Pancreas (tissue), 10 donors: ENCODE measurements around the gene RPL18. TPM values are rescaled to one million over a fixed set of nuclear protein-coding genes. Genes with fewer than 3 reads are reported as not detected.
"Not testable (repeated sequence)": the region's sequence is repeated elsewhere in the genome, so short reads cannot be mapped to it uniquely, and the experiment has no call there.

Experiments
- ATAC-seq, 4 donors: fragments of 200-7000 bp; cut with Tn5 transposase; one replicate each; pipeline versions ENCODE4 v1.8.0 to v1.9.1; 2020; ENCODE audit warnings: mild to moderate bottlenecking in 4 of 4, moderate library complexity in 4 of 4
- DNase-seq, 6 donors: peaks; one replicate each; pipeline ENCODE4 v3.0.0-alpha.2; 2020
- FAIRE-seq: peaks from 2 replicates; lab custom pipeline; 2012; peaks lifted over from hg19 to GRCh38; lab: Jason Lieb, UNC
- H3K27ac ChIP-seq, 4 donors: fragments of 200-600 bp; sonication (generic); 1 replicate in 3 of 4; 2 replicates in 1 of 4; pipeline versions ENCODE4 v1.5.0 to v1.8.0; 2020
- H3K27me3 ChIP-seq, 4 donors: fragments of 200-600 bp; one replicate each; pipeline ENCODE4 v1.8.0; 2021
- H3K36me3 ChIP-seq, 3 donors: fragments of 200-600 bp; sonication (generic) in 1 of 3; one replicate each; pipeline versions ENCODE4 v1.5.0 to v1.8.0; 2020 to 2021
- H3K4me1 ChIP-seq, 3 donors: fragments of 200-600 bp; one replicate each; pipeline ENCODE4 v1.8.0; 2021
- H3K4me3 ChIP-seq, 4 donors: fragments of 200-600 bp; sonication (generic) in 2 of 4; one replicate each; pipeline versions ENCODE4 v1.5.0 to v1.8.0; 2020 to 2021
- H3K9me3 ChIP-seq, 4 donors: fragments of 200-600 bp; one replicate each; pipeline ENCODE4 v1.8.0; 2021
- WGBS, 2 donors: extraction: QIAGEN DNeasy Blood & Tissue Kit; methylation state at CpG; one replicate each; pipeline ENCODE4 v1.1.7; 2013; 5-methylcytosine and 5-hydroxymethylcytosine counted together
- intact Hi-C, 3 donors: fragments of 100-400 bp; cut with DNase I; formaldehyde crosslinking; loops; one replicate each; pipeline versions ENCODE4 v1.11.1 to v1.14.2; 2022
- polyA plus RNA-seq, 2 donors: library from polyadenylated mRNA; stranded (reverse); fragments of 200-250 nt; gene quantifications; one replicate each; pipeline ENCODE4 v1.2.3, GENCODE V29; 2013
- total RNA-seq, 6 donors: library from RNA; stranded (reverse); fragmentation: NEBNext Ultra II Directional in 4 of 6; extraction: Animal tissue kit (Norgen Biotek cat#: 25700) in 4 of 6; gene quantifications; one replicate each; pipeline versions ENCODE4 v1.2.1 to v1.2.4, GENCODE V29; 2021 to 2023
- TF ChIP-seq, protein P1 (sequence below), 4 donors: fragments of 200-600 bp; sonication (generic) in 3 of 4; IDR thresholded peaks; one replicate each; pipeline versions ENCODE4 v1.5.0 to v1.8.0; 2021; ENCODE audit warnings: antibody characterized with exemption in 4 of 4
- donor health status: healthy with polysubstance abuse.
- donor health status: DM: no; HTN: no; CAD: no; lungs with moderate emphysema.
- donor health status: DM: no; HTN: no; CAD: no.
- donor health status: control.
- donor health status: control.
- donor health status: Bipolar disorder and iron deficiency.
- donor health status: DM: yes; HTN: yes; CAD: no.
- donor health status: DM: no; HTN: no; CAD: no.
- donor health status: DM: no; HTN: no; CAD: no.
- donor health status: DM: yes; HTN: yes; CAD: no.

The RPL18 gene
- total and polyA plus RNA-seq, 8 donors = 881 to 2,344 (median 1,245) TPM

DNA sequence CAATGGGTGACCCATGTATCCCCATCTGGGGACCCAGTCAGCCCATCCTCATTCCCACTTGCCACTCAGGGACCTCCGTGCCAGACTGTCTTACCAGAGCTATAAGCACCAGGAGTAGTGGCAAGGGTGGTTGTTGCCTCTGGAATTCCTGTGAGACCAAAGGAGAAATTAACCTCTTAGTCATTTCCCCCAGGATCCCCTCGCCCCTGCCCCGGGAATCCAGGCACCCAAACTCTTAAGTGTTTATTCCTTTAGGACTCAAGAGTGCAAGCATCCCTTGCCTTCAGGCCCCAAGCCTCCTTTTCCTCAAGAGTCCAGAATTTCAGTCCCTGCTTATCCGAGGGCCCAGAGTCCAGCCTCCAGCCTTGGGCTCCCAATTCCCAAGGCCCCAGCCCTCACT lies 44.7 kb upstream of the RPL18 start:
- 93 to 97% methylated on average over 4 of the region's 4 CpGs for WGBS, 2 donors
- DNase-seq (no peak), ATAC-seq (no peak), FAIRE-seq (no peak)
- H3K4me1 ChIP-seq = peaks cover 0 to 7% (median 0%) of the 10 kb centered on the region in 3 donors
- H3K27ac ChIP-seq = no peak overlapping the region
- H3K9me3 ChIP-seq = no peaks in the 10 kb centered on the region
- intact Hi-C loops = no loop called here
- no peaks in the 10 kb centered on the region for H3K36me3 ChIP-seq
- no peaks in the 10 kb centered on the region for H3K27me3 ChIP-seq
- TF ChIP-seq, protein P1, sequence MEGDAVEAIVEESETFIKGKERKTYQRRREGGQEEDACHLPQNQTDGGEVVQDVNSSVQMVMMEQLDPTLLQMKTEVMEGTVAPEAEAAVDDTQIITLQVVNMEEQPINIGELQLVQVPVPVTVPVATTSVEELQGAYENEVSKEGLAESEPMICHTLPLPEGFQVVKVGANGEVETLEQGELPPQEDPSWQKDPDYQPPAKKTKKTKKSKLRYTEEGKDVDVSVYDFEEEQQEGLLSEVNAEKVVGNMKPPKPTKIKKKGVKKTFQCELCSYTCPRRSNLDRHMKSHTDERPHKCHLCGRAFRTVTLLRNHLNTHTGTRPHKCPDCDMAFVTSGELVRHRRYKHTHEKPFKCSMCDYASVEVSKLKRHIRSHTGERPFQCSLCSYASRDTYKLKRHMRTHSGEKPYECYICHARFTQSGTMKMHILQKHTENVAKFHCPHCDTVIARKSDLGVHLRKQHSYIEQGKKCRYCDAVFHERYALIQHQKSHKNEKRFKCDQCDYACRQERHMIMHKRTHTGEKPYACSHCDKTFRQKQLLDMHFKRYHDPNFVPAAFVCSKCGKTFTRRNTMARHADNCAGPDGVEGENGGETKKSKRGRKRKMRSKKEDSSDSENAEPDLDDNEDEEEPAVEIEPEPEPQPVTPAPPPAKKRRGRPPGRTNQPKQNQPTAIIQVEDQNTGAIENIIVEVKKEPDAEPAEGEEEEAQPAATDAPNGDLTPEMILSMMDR (IDR thresholded peaks at IDR 0.05) = no peak
- H3K4me3 ChIP-seq = no peak overlapping the region

DNA sequence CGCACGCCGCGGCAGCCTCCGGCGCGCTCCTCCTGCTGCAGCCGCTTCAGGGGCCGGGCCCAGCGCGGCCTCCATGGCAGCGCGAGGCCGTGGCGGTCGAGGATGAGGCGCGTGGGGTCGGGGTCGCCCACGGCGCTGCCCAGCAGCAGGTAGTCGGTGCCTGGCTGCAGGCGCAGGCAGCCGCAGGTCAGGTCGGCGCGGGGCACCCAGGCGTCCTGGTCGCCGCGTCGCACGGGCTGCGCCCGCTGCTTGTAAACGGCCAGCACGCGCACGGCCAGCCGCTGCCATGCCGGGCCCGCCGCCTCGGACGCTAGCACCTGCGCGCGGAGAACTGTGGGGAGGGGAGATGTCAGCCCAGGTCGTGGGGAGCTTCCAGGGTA lies 42.7 kb upstream of the RPL18 start:
- Histone ChIP-seq H3K27me3 (no peaks in the 10 kb centered on the region), H3K36me3 (no peaks in the 10 kb centered on the region), H3K27ac (no peak overlapping the region), H3K4me1 (peaks cover 0 to 7% (median 0%) of the 10 kb centered on the region in 3 donors), H3K4me3 (no peak overlapping the region), H3K9me3 (no peaks in the 10 kb centered on the region)
- intact Hi-C loops = no loop called here
- FAIRE-seq (no peak), ATAC-seq (no peak), DNase-seq (no peak)
- WGBS, 2 donors = 79 to 87% methylated on average over 44 to 50 of the region's 50 CpGs
- TF ChIP-seq, protein P1 (IDR thresholded peaks at IDR 0.05) = no peak

DNA sequence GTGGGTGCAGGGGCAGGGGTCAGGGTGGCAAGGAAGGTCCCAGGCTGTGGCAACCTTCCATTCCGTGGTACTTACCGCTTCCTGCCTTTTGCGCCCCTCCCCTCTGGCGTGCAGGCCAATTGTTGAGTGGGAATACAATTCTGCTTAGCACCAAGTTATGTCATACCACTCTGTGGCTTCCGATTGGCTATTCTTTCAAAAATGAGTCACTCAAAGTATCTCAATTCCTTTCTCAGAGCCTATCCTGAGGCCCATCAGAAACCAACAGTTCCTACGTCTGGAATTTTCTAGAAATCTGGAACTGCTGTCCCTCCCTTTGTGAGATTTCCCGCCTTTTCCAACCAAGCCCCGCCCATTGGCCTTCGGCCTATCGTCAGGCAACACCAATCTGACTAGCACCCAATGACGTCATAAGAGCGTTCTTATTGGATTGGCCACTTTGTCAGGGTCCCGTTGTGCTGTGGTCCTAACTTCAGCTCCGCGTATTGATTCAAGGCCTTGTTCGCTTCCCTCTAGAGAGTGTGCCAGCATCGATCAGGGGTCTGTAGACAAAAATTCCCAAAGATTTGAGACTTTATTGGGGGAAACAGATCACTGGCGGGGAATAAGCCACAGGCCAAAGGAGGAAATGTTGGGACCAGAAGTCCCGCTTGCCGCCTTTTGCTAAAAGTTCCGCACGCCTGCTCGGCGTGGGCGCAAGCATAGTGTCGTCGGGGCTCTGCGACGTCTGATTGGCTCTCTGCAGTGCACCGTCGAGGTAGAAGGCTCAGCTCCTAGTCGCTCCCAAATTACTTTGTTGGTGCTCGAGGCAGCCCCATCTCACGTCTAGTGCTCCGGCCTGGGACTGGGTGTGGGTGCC lies 42.1 kb upstream of the RPL18 start:
- intact Hi-C loops = no loop called here
- Histone ChIP-seq H3K9me3 (no peaks in the 10 kb centered on the region), H3K4me1 (peaks cover 0 to 7% (median 0%) of the 10 kb centered on the region in 3 donors), H3K36me3 (no peaks in the 10 kb centered on the region), H3K27me3 (no peaks in the 10 kb centered on the region), H3K4me3 (no peak overlapping the region), H3K27ac (peak overlapping the region in 3 of 4 donors; percentile 11 to 30 (median 19))
- TF ChIP-seq, protein P1 (IDR thresholded peaks at IDR 0.05) = no peak
- DNase-seq (peak; percentile 80 to 91 (median 86)), ATAC-seq (peak; percentile 89 to 94 (median 93)), FAIRE-seq (peak; percentile 92)
- WGBS, 2 donors = 53 to 59% methylated on average over 35 of the region's 35 CpGs

DNA sequence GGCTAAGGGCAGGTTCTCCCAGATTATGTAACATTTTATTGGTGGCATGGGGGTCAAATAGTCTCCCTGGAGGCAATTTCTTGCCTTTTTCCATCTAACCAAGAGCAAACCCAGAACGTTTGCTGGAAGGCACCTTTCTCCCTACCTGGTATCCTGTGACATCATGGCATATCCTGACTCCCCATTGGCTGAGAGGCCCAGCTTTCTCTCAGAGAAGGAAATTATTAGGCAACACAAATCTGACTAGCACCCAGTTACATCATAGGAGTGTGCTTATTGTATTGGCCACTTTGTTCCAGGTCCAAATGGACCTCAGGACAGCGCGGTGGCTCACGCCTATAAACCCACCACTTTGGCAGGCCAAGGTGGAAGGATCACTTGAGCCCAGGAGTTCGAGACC lies 40.8 kb upstream of the RPL18 start:
- FAIRE-seq (no peak), ATAC-seq (peak in 2 of 4 donors; percentile 22 to 26), DNase-seq (no peak)
- Histone ChIP-seq H3K4me1 (peaks cover 0 to 7% (median 0%) of the 10 kb centered on the region in 3 donors), H3K27me3 (no peaks in the 10 kb centered on the region), H3K36me3 (no peaks in the 10 kb centered on the region), H3K4me3 (no peak overlapping the region), H3K9me3 (no peaks in the 10 kb centered on the region), H3K27ac (no peak overlapping the region)
- TF ChIP-seq, protein P1 (IDR thresholded peaks at IDR 0.05) = no peak
- intact Hi-C loops = loop anchor here in 1 of 3 donors (10.0 kb wide), 1 partner anchor 175 kb away; the partner anchor contains the start of gene HSD17B14
- 78 to 82% methylated on average over 5 of the region's 5 CpGs for WGBS, 2 donors

DNA sequence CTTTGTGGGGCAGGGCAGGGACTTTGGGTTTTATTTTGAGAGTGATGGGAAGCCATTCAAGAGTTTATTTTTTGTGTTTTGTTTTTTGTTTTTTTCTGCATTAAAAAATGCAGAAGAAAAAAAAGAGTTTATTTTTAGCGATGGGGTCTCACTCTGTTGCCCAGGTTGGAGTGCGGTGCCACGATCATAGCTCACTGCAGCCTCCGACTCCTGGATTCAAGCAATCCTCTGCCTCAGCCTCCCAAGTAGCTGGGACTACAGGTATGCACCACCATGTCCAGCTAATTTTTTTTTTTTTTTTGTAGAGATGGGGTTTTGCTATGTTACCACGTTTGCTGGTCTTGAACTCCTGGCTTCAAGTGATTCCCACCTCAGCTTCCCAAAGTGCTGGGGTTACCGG lies 39.5 kb upstream of the RPL18 start:
- intact Hi-C loops = loop anchor here in 1 of 3 donors (10.0 kb wide), 1 partner anchor 176 kb away; the partner anchor contains the start of gene HSD17B14
- TF ChIP-seq, protein P1 (IDR thresholded peaks at IDR 0.05) = no peak
- no peak for ATAC-seq
- no peaks in the 10 kb centered on the region for H3K9me3 ChIP-seq
- no peaks in the 10 kb centered on the region for H3K36me3 ChIP-seq
- WGBS, 2 donors = 91 to 92% methylated on average over 6 of the region's 6 CpGs
- H3K27ac ChIP-seq = no peak overlapping the region
- no peak overlapping the region for H3K4me3 ChIP-seq
- no peak for DNase-seq
- peaks cover 0 to 7% (median 0%) of the 10 kb centered on the region in 3 donors for H3K4me1 ChIP-seq
- no peak for FAIRE-seq
- H3K27me3 ChIP-seq = no peaks in the 10 kb centered on the region

DNA sequence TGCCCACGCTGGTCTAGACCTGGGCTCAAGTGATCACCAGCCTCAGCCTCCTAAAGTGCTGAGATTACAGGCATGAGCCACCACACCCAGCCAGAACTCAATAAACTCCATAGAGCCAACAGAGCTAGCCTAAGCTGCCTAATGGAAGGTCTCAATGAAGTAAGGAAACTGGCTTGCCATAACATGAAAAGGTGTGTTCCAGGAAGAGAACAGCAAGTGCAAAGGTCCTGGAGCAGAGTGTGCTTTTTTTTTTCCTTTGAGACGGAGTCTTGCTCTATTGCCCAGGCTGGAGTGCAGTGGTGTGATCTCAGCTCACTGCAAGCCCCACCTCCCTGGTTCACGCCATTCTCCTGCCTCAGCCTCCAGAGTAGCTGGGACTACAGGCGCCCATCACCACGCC lies 38.9 kb upstream of the RPL18 start:
- not testable (repeated sequence) for H3K36me3 ChIP-seq, H3K4me1 ChIP-seq, H3K4me3 ChIP-seq, FAIRE-seq, ATAC-seq, H3K27me3 ChIP-seq, DNase-seq, H3K9me3 ChIP-seq, H3K27ac ChIP-seq
- intact Hi-C loops = loop anchor here in 1 of 3 donors (10.0 kb wide), 1 partner anchor 177 kb away; the partner anchor contains the start of gene HSD17B14
- WGBS, 2 donors = 93 to 98% methylated on average over 5 of the region's 5 CpGs
